ENCODE data around the gene GDPD5. TPM values are rescaled to one million over a fixed set of nuclear protein-coding genes. Genes with fewer than 3 reads are reported as not detected.

Gene GDPD5
- total and polyA plus RNA-seq, 4 experiments from 2014 or later, result 11.0 to 160 (median 85.7) TPM

- Mint-ChIP-seq H3K4me1 (peaks cover 33 to 51% (median 37%) of the 10 kb centered on the region in 4 donors), H3K4me3 (no peak overlapping the region), H3K27ac (peak overlapping the region in 2 of 7 donors; percentile 53 to 57), H3K27me3 (peaks cover 0 to 3% of the 10 kb centered on the region in 2 donors), H3K9me3 (no peaks in the 10 kb centered on the region), H3K36me3 (no peaks in the 10 kb centered on the region)
- H3K36me3 ChIP-seq (ENCODE audit: insufficient read depth, low read length), result no peaks in the 10 kb centered on the region
- H3K9me3 ChIP-seq (ENCODE audit: control insufficient read depth in 1 of 2, low read length in 2 of 2), result no peaks in the 10 kb centered on the region
- H3K4me1 ChIP-seq (ENCODE audit: insufficient read depth, low read length), result peaks cover 34% of the 10 kb centered on the region
- no peaks in the 10 kb centered on the region for H3K27me3 ChIP-seq (ENCODE audit: insufficient read depth, low read length)
- H3K4me3 ChIP-seq (ENCODE audit: low read length in 2 of 2), result no peak overlapping the region
- DNase-seq, result no peak
- H3K27ac ChIP-seq (ENCODE audit: low read depth, low read length), result no peak overlapping the region
- intact Hi-C loops (cut with micrococcal nuclease), result no loop called here
- CTCF ChIA-PET (ENCODE audit: partially characterized antibody), result interaction anchor here (0.6 to 10.1 kb wide), 10 partner anchors 9 to 404 kb away, joined by 3 to 301 read pairs (median 15); no protein-coding TSS in a partner anchor
- POLR2A ChIA-PET (ENCODE audit: partially characterized antibody), result interaction anchor here (0.6 to 1.2 kb wide), 3 partner anchors 9 to 203 kb away, joined by 3 to 6 read pairs (median 3); partner anchors contain the start of gene GDPD5
These were observed 8.7 kb upstream of the GDPD5 start for GRCh38 chr11:75534259-75535069.

DNA sequence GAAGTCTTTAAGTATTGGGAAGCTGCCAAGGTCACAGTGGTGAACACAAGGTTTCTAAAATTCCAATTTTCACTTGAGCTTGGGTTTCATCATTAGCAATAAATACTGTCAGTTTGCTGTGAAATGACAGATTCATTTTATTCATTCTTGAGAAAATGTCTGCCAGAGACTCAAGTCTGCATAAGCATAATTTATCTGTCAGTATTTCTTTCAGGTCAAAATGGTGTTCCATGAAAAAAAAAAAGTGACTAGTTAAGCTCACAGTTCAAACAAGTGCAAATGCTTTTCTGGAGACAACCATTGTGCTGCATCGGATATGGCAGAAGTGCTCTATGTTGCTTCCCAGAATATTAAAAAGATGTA is 8.1 kb upstream of the GDPD5 start:
- no peak overlapping the region for H3K4me3 Mint-ChIP-seq
- Histone ChIP-seq H3K4me1 (ENCODE audit: insufficient read depth, low read length) (peaks cover 34% of the 10 kb centered on the region), H3K9me3 (ENCODE audit: control insufficient read depth in 1 of 2, low read length in 2 of 2) (no peaks in the 10 kb centered on the region), H3K27me3 (ENCODE audit: insufficient read depth, low read length) (no peaks in the 10 kb centered on the region), H3K4me3 (ENCODE audit: low read length in 2 of 2) (no peak overlapping the region), H3K27ac (ENCODE audit: low read depth, low read length) (no peak overlapping the region), H3K36me3 (ENCODE audit: insufficient read depth, low read length) (no peaks in the 10 kb centered on the region)
- no peak overlapping the region for H3K27ac Mint-ChIP-seq
- H3K27me3 Mint-ChIP-seq, result peaks cover 0 to 3% of the 10 kb centered on the region in 2 donors
- ChIA-PET CTCF (ENCODE audit: partially characterized antibody) (interaction anchor here (0.8 to 10.1 kb wide), 10 partner anchors 9 to 254 kb away, joined by 3 to 301 read pairs (median 15); no protein-coding TSS in a partner anchor), POLR2A (ENCODE audit: partially characterized antibody) (interaction anchor here (0.6 to 1.2 kb wide), 3 partner anchors 8 to 202 kb away, joined by 3 to 6 read pairs (median 3); partner anchors contain the start of gene GDPD5)
- peaks cover 34 to 56% (median 37%) of the 10 kb centered on the region in 4 donors for H3K4me1 Mint-ChIP-seq
- no peak for DNase-seq
- no peaks in the 10 kb centered on the region for H3K36me3 Mint-ChIP-seq
- H3K9me3 Mint-ChIP-seq, result no peaks in the 10 kb centered on the region
- intact Hi-C loops (cut with micrococcal nuclease), result no loop called here

GRCh38 chr11:75532200-75533048 is 6.7 kb upstream of the GDPD5 start:
- H3K27me3 Mint-ChIP-seq, result no peaks in the 10 kb centered on the region
- Histone ChIP-seq H3K4me1 (ENCODE audit: insufficient read depth, low read length) (peaks cover 30% of the 10 kb centered on the region), H3K27me3 (ENCODE audit: insufficient read depth, low read length) (no peaks in the 10 kb centered on the region), H3K36me3 (ENCODE audit: insufficient read depth, low read length) (no peaks in the 10 kb centered on the region), H3K27ac (ENCODE audit: low read depth, low read length) (no peak overlapping the region), H3K4me3 (ENCODE audit: low read length in 2 of 2) (no peak overlapping the region), H3K9me3 (ENCODE audit: control insufficient read depth in 1 of 2, low read length in 2 of 2) (no peaks in the 10 kb centered on the region)
- peak overlapping the region in 6 of 7 donors; percentile 8 to 86 (median 75) for H3K27ac Mint-ChIP-seq
- H3K9me3 Mint-ChIP-seq, result no peaks in the 10 kb centered on the region
- intact Hi-C loops (cut with micrococcal nuclease), result loop anchor here (1.0 kb wide), 4 partner anchors 87 to 257 kb away; no protein-coding TSS in a partner anchor
- peak; percentile 77 to 83 (median 80) for DNase-seq
- peaks cover 28 to 53% (median 33%) of the 10 kb centered on the region in 4 donors for H3K4me1 Mint-ChIP-seq
- POLR2A ChIA-PET (ENCODE audit: partially characterized antibody), result interaction anchor here (0.8 to 2.5 kb wide), 7 partner anchors 40 to 253 kb away, joined by 3 to 12 read pairs (median 5); no protein-coding TSS in a partner anchor
- CTCF ChIA-PET (ENCODE audit: partially characterized antibody), result interaction anchor here (0.7 to 10.1 kb wide), 38 partner anchors 8 to 390 kb away, joined by 3 to 301 read pairs (median 4); partner anchors contain the start of gene RPS3
- peak overlapping the region in 7 of 8 donors; percentile 20 to 61 (median 35) for H3K4me3 Mint-ChIP-seq
- no peaks in the 10 kb centered on the region for H3K36me3 Mint-ChIP-seq

DNA sequence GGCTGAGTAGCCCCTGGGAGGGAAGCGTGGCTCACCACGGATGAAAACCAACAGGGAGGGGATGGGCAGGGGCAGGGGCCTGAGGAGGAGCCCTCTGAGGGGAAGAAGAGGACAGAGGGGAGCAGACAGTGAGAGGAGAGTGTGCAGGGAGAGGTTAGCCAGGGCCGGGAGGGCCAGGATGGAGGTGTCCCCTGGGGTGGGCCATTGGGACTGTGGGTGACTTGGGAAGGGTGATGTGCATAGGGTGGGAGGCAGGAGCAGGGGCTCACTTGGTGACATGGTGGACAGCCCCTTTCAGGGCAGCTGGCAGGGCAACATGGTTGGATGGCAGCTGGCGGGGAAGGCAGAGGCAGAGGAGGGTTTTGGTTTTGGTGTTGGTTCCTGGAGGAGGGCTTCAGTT is 5.6 kb upstream of the GDPD5 start:
- peaks cover 24 to 54% (median 34%) of the 10 kb centered on the region in 4 donors for H3K4me1 Mint-ChIP-seq
- no peaks in the 10 kb centered on the region for H3K27me3 ChIP-seq (ENCODE audit: insufficient read depth, low read length)
- POLR2A ChIA-PET (ENCODE audit: partially characterized antibody), result interaction anchor here (1.0 to 2.5 kb wide), 5 partner anchors 39 to 143 kb away, joined by 3 to 12 read pairs (median 6); no protein-coding TSS in a partner anchor
- H3K9me3 ChIP-seq (ENCODE audit: control insufficient read depth in 1 of 2, low read length in 2 of 2), result no peaks in the 10 kb centered on the region
- H3K27ac Mint-ChIP-seq, result peak overlapping the region in 2 of 7 donors; percentile 71 to 86
- H3K27me3 Mint-ChIP-seq, result no peaks in the 10 kb centered on the region
- peaks cover 28% of the 10 kb centered on the region for H3K4me1 ChIP-seq (ENCODE audit: insufficient read depth, low read length)
- CTCF ChIA-PET (ENCODE audit: partially characterized antibody), result interaction anchor here (0.7 to 10.1 kb wide), 31 partner anchors 8 to 255 kb away, joined by 3 to 301 read pairs (median 5); partner anchors contain the start of gene RPS3
- no peaks in the 10 kb centered on the region for H3K36me3 Mint-ChIP-seq
- H3K4me3 ChIP-seq (ENCODE audit: low read length in 2 of 2), result no peak overlapping the region
- no peak overlapping the region for H3K4me3 Mint-ChIP-seq
- intact Hi-C loops (cut with micrococcal nuclease), result no loop called here
- H3K27ac ChIP-seq (ENCODE audit: low read depth, low read length), result no peak overlapping the region
- DNase-seq, result no peak
- no peaks in the 10 kb centered on the region for H3K36me3 ChIP-seq (ENCODE audit: insufficient read depth, low read length)
- peaks cover 0 to 2% (median 0%) of the 10 kb centered on the region in 8 donors for H3K9me3 Mint-ChIP-seq

- Mint-ChIP-seq H3K9me3 (peaks cover 0 to 2% (median 0%) of the 10 kb centered on the region in 8 donors), H3K36me3 (no peaks in the 10 kb centered on the region), H3K27me3 (no peaks in the 10 kb centered on the region), H3K4me1 (peaks cover 25 to 60% (median 35%) of the 10 kb centered on the region in 4 donors), H3K4me3 (no peak overlapping the region), H3K27ac (peak overlapping the region in 2 of 7 donors; percentile 39 to 72)
- intact Hi-C loops (cut with micrococcal nuclease), result no loop called here
- Histone ChIP-seq H3K27me3 (ENCODE audit: insufficient read depth, low read length) (no peaks in the 10 kb centered on the region), H3K27ac (ENCODE audit: low read depth, low read length) (no peak overlapping the region), H3K4me3 (ENCODE audit: low read length in 2 of 2) (no peak overlapping the region), H3K9me3 (ENCODE audit: control insufficient read depth in 1 of 2, low read length in 2 of 2) (no peaks in the 10 kb centered on the region), H3K36me3 (ENCODE audit: insufficient read depth, low read length) (no peaks in the 10 kb centered on the region), H3K4me1 (ENCODE audit: insufficient read depth, low read length) (peaks cover 30% of the 10 kb centered on the region)
- ChIA-PET CTCF (ENCODE audit: partially characterized antibody) (interaction anchor here (1.3 to 10.1 kb wide), 12 partner anchors 12 to 251 kb away, joined by 3 to 301 read pairs (median 9); no protein-coding TSS in a partner anchor), POLR2A (ENCODE audit: partially characterized antibody) (interaction anchor here (0.6 to 2.5 kb wide), 3 partner anchors 85 to 142 kb away, joined by 3 to 12 read pairs (median 8); no protein-coding TSS in a partner anchor)
- DNase-seq, result no peak
These were observed 4.8 kb upstream of the GDPD5 start for GRCh38 chr11:75530577-75530976.

GRCh38 chr11:75527938-75528735 is 2.4 kb upstream of the GDPD5 start:
- peaks cover 34% of the 10 kb centered on the region for H3K4me1 ChIP-seq (ENCODE audit: insufficient read depth, low read length)
- Mint-ChIP-seq H3K27ac (peak overlapping the region; percentile 1 to 85 (median 46)), H3K36me3 (peaks cover 0 to 5% of the 10 kb centered on the region in 2 donors), H3K27me3 (no peaks in the 10 kb centered on the region), H3K4me3 (peak overlapping the region; percentile 28 to 87 (median 66)), H3K9me3 (peaks cover 0 to 2% (median 0%) of the 10 kb centered on the region in 8 donors), H3K4me1 (peaks cover 32 to 67% (median 43%) of the 10 kb centered on the region in 4 donors)
- ChIA-PET POLR2A (ENCODE audit: partially characterized antibody) (interaction anchor here (0.8 to 1.3 kb wide), 5 partner anchors 11 to 253 kb away, joined by 3 to 6 read pairs (median 3); no protein-coding TSS in a partner anchor), CTCF (ENCODE audit: partially characterized antibody) (interaction anchor here (1.0 to 10.1 kb wide), 5 partner anchors 20 to 141 kb away, joined by 3 to 301 read pairs (median 46); no protein-coding TSS in a partner anchor)
- H3K36me3 ChIP-seq (ENCODE audit: insufficient read depth, low read length), result no peaks in the 10 kb centered on the region
- intact Hi-C loops (cut with micrococcal nuclease), result loop anchor here (2.0 kb wide), 1 partner anchor 35 kb away; the partner anchor contains the start of gene SERPINH1
- no peak overlapping the region for H3K27ac ChIP-seq (ENCODE audit: low read depth, low read length)
- no peak for DNase-seq
- no peaks in the 10 kb centered on the region for H3K27me3 ChIP-seq (ENCODE audit: insufficient read depth, low read length)
- H3K4me3 ChIP-seq (ENCODE audit: low read length in 2 of 2), result no peak overlapping the region
- no peaks in the 10 kb centered on the region for H3K9me3 ChIP-seq (ENCODE audit: control insufficient read depth in 1 of 2, low read length in 2 of 2)

All from CD4-positive, alpha-beta memory T cell (primary cell).